ENCODE results near the gene LRMDA.

The LRMDA gene

GRCh38 chr10:75472685-75473084, 41.3 kb downstream of the LRMDA start:
- DNase-seq (ENCODE audit: low spot score) = no peak

- no peak for DNase-seq (ENCODE audit: low spot score)
Measured at GRCh38 chr10:75474106-75474505, 42.7 kb downstream of the LRMDA start.

- DNase-seq (ENCODE audit: low spot score) = no peak
Measured at GRCh38 chr10:75475460-75476182, 44.2 kb downstream of the LRMDA start.

- DNase-seq (ENCODE audit: low spot score) = no peak
Measured at GRCh38 chr10:75476569-75476968, 45.1 kb downstream of the LRMDA start.

- no peak for DNase-seq (ENCODE audit: low spot score)
Measured at GRCh38 chr10:75476985-75477384, 45.6 kb downstream of the LRMDA start.

- DNase-seq (ENCODE audit: low spot score) = peak; percentile 94
Measured at GRCh38 chr10:75477680-75478079, 46.3 kb downstream of the LRMDA start.

- DNase-seq (ENCODE audit: low spot score) = no peak
Measured at GRCh38 chr10:75480374-75480773, 49.0 kb downstream of the LRMDA start.

GRCh38 chr10:75483188-75483587, 51.8 kb downstream of the LRMDA start:
- no peak for DNase-seq (ENCODE audit: low spot score)

- DNase-seq (ENCODE audit: low spot score) = no peak
Measured at GRCh38 chr10:75484717-75485116, 53.3 kb downstream of the LRMDA start.

GRCh38 chr10:75486591-75486990, 55.2 kb downstream of the LRMDA start:
- no peak for DNase-seq (ENCODE audit: low spot score)

GRCh38 chr10:75487087-75487754, 55.8 kb downstream of the LRMDA start:
- no peak for DNase-seq (ENCODE audit: low spot score)

GRCh38 chr10:75487755-75488125, 56.3 kb downstream of the LRMDA start:
- DNase-seq (ENCODE audit: low spot score) = no peak

GRCh38 chr10:75492173-75492925, 60.9 kb downstream of the LRMDA start:
- DNase-seq (ENCODE audit: low spot score) = no peak

GRCh38 chr10:75493464-75493863, 62.0 kb downstream of the LRMDA start:
- DNase-seq (ENCODE audit: low spot score) = no peak

- no peak for DNase-seq (ENCODE audit: low spot score)
Measured at GRCh38 chr10:75495434-75496190, 64.2 kb downstream of the LRMDA start.

- DNase-seq (ENCODE audit: low spot score) = no peak
Measured at GRCh38 chr10:75496191-75496567, 64.8 kb downstream of the LRMDA start.

- DNase-seq (ENCODE audit: low spot score) = no peak
Measured at GRCh38 chr10:75497997-75498883, 66.8 kb downstream of the LRMDA start.

GRCh38 chr10:75498884-75499350, 67.5 kb downstream of the LRMDA start:
- DNase-seq (ENCODE audit: low spot score) = no peak

GRCh38 chr10:75499556-75500160, 68.2 kb downstream of the LRMDA start:
- DNase-seq (ENCODE audit: low spot score) = no peak

GRCh38 chr10:75502389-75502788, 71.0 kb downstream of the LRMDA start:
- no peak for DNase-seq (ENCODE audit: low spot score)
